Keratinocyte (primary cell): ENCODE results near the gene RGL1. TPM values are rescaled to one million over a fixed set of nuclear protein-coding genes. Genes with fewer than 3 reads are reported as not detected.

Source experiments
- DNase-seq: peaks from one replicate; pipeline ENCODE4 v3.0.0-alpha.2; 2011; ENCODE audit warnings: low read depth, missing footprints, low spot score
- FAIRE-seq: peaks from 2 replicates; lab custom pipeline; 2011; peaks lifted over from hg19 to GRCh38; lab: Jason Lieb, UNC
- H2AFZ ChIP-seq: 2 replicates; pipeline ENCODE4 v1.6.0; 2012; ENCODE audit warnings: low read length, control low read depth, inconsistent platforms; ENCODE audit not compliant: control insufficient read depth
- H3K27ac ChIP-seq: 2 replicates; pipeline ENCODE4 v1.5.1; 2011; ENCODE audit warnings: low read length; ENCODE audit not compliant: control insufficient read depth, insufficient read depth
- H3K27me3 ChIP-seq: 3 replicates; pipeline ENCODE4 v1.6.0; 2011; ENCODE audit warnings: low read length; ENCODE audit not compliant: control insufficient read depth, insufficient read depth; ENCODE audit errors: extremely low read depth
- H3K36me3 ChIP-seq, 2 experiments: 2 replicates in 1 of 2; 3 replicates in 1 of 2; pipeline ENCODE4 v1.5.1; 2011; ENCODE audit warnings: low read length in 2 of 2, mild to moderate bottlenecking in 1 of 2; ENCODE audit not compliant: control insufficient read depth in 2 of 2, insufficient read depth in 2 of 2; ENCODE audit errors: extremely low read depth in 1 of 2
- H3K4me1 ChIP-seq: 3 replicates; pipeline ENCODE4 v1.5.1; 2011; ENCODE audit warnings: low read length; ENCODE audit not compliant: control insufficient read depth, insufficient read depth; ENCODE audit errors: extremely low read depth
- H3K4me2 ChIP-seq: 3 replicates; pipeline ENCODE4 v1.6.0; 2011; ENCODE audit warnings: low read depth, low read length; ENCODE audit not compliant: control insufficient read depth, insufficient read depth; ENCODE audit errors: extremely low read depth
- H3K4me3 ChIP-seq, 3 experiments: fragments of 200-600 bp in 1 of 3; sonication (generic) in 1 of 3; 2 replicates in 2 of 3; 3 replicates in 1 of 3; pipeline ENCODE4 v1.5.1; 2011 to 2016; ENCODE audit warnings: low read length in 3 of 3, mild to moderate bottlenecking in 3 of 3, control low read depth in 2 of 3, inconsistent platforms in 1 of 3, low read depth in 1 of 3, mixed read lengths in 1 of 3, mixed run types in 1 of 3, moderate library complexity in 1 of 3; ENCODE audit not compliant: control insufficient read depth in 2 of 3, insufficient read depth in 2 of 3; ENCODE audit errors: extremely low read depth in 1 of 3
- H3K79me2 ChIP-seq: 2 replicates; pipeline ENCODE4 v1.6.0; 2012; ENCODE audit warnings: low read length; ENCODE audit not compliant: control insufficient read depth, insufficient read depth
- H3K9ac ChIP-seq: 3 replicates; pipeline ENCODE4 v1.6.0; 2011; ENCODE audit warnings: low read length; ENCODE audit not compliant: control insufficient read depth, insufficient read depth; ENCODE audit errors: extremely low read depth
- H3K9me1 ChIP-seq: 3 replicates; pipeline ENCODE4 v1.6.0; 2011; ENCODE audit warnings: low read length; ENCODE audit not compliant: control insufficient read depth, insufficient read depth; ENCODE audit errors: extremely low read depth
- H3K9me3 ChIP-seq: 2 replicates; pipeline ENCODE4 v1.5.1; 2012; ENCODE audit warnings: low read depth, low read length; ENCODE audit not compliant: control insufficient read depth
- H4K20me1 ChIP-seq: 3 replicates; pipeline ENCODE4 v1.6.0; 2011; ENCODE audit warnings: low read length; ENCODE audit not compliant: control insufficient read depth, insufficient read depth; ENCODE audit errors: extremely low read depth
- CTCF ChIP-seq, 3 experiments: IDR thresholded peaks in 1 of 3; conservative IDR thresholded peaks in 1 of 3; optimal IDR thresholded peaks in 1 of 3; 2 replicates in 2 of 3; 3 replicates in 1 of 3; pipeline versions ENCODE3 to v1.5.1; 2011; ENCODE audit warnings: low read length in 3 of 3, mild to moderate bottlenecking in 3 of 3, moderate library complexity in 2 of 3, control low read depth in 1 of 3, inconsistent platforms in 1 of 3; ENCODE audit not compliant: insufficient read depth in 2 of 3; ENCODE audit errors: extremely low read depth in 1 of 3
- EZH2 ChIP-seq: IDR thresholded peaks from one replicate; pipeline ENCODE4 v1.6.1; 2012; ENCODE audit warnings: inconsistent platforms, mild to moderate bottlenecking, low read length, moderate library complexity
- dilution Hi-C: fragments of 300-500 bp; cut with MboI; formaldehyde crosslinking; loops from one replicate; pipeline ENCODE4 v1.7.0; 2020; ENCODE audit warnings: low sequenced_read_pairs; ENCODE audit not compliant: extremely low pct_ligation_motif_present
- polyA plus RNA-seq, 5 experiments: library from polyadenylated mRNA; depleted of rRNA in 3 of 5; stranded (reverse) in 3 of 5; stranded (forward) in 1 of 5; unstranded in 1 of 5; fragments of >200 nt; gene quantifications; 1 replicate in 1 of 5; 2 replicates in 3 of 5; 3 replicates in 1 of 5; pipeline versions ENCODE4 v1.2.1 to v1.2.3, GENCODE V29; 2011 to 2012; ENCODE audit warnings: missing spikeins in 2 of 5, low read depth in 1 of 5, low replicate concordance in 1 of 5

The RGL1 gene
- polyA plus RNA-seq, 1 donor (not counting 4 experiments of a cell fraction or from before 2014, with no cell fraction given) = 1.2 TPM

- Histone ChIP-seq H3K9ac (no peak overlapping the region), H3K27ac (no peak overlapping the region), H2AFZ (no peak overlapping the region), H3K79me2 (no peaks in the 10 kb centered on the region), H3K9me3 (no peaks in the 10 kb centered on the region), H4K20me1 (no peaks in the 10 kb centered on the region), H3K4me2 (no peak overlapping the region), H3K4me3 (no peak overlapping the region), H3K36me3 (no peaks in the 10 kb centered on the region), H3K4me1 (no peaks in the 10 kb centered on the region), H3K9me1 (no peaks in the 10 kb centered on the region), H3K27me3 (no peaks in the 10 kb centered on the region)
- DNase-seq (no peak), FAIRE-seq (no peak)
- dilution Hi-C loops = no loop called here
- TF ChIP-seq CTCF (optimal IDR thresholded peaks at IDR 0.05 in 1 of 3, IDR thresholded peaks at IDR 0.05 in 1 of 3, conservative IDR thresholded peaks at IDR 0.05 in 1 of 3; ENCODE audit: extremely low read depth in 1 of 3, insufficient read depth in 2 of 3, low read length in 3 of 3) = no peak
- no peak for TF ChIP-seq EZH2
Measured at GRCh38 chr1:183780159-183780558, 24.8 kb upstream of the RGL1 start.

- no peak overlapping the region for H3K9ac ChIP-seq
- H3K9me1 ChIP-seq = no peaks in the 10 kb centered on the region
- no peak for TF ChIP-seq EZH2
- no peak for TF ChIP-seq CTCF (optimal IDR thresholded peaks at IDR 0.05 in 1 of 3, IDR thresholded peaks at IDR 0.05 in 1 of 3, conservative IDR thresholded peaks at IDR 0.05 in 1 of 3; ENCODE audit: extremely low read depth in 1 of 3, insufficient read depth in 2 of 3, low read length in 3 of 3)
- FAIRE-seq = no peak
- H3K4me1 ChIP-seq = no peaks in the 10 kb centered on the region
- H3K27ac ChIP-seq = no peak overlapping the region
- DNase-seq = no peak
- H3K27me3 ChIP-seq = no peaks in the 10 kb centered on the region
- H3K79me2 ChIP-seq = no peaks in the 10 kb centered on the region
- H4K20me1 ChIP-seq = no peaks in the 10 kb centered on the region
- H3K9me3 ChIP-seq = no peaks in the 10 kb centered on the region
- no peaks in the 10 kb centered on the region for H3K36me3 ChIP-seq
- no peak overlapping the region for H3K4me2 ChIP-seq
- H2AFZ ChIP-seq = no peak overlapping the region
- dilution Hi-C loops = no loop called here
- H3K4me3 ChIP-seq = no peak overlapping the region
Measured at GRCh38 chr1:183780757-183781156, 24.2 kb upstream of the RGL1 start.
